GM12878 (cell line): ENCODE results near the gene PREX1. TPM values are rescaled to one million over a fixed set of nuclear protein-coding genes. Genes with fewer than 3 reads are reported as not detected.

Experiments
- ATAC-seq: fragments of 200-7000 bp; cut with Tn5 transposase; 3 replicates; pipeline ENCODE4 v1.9.1; 2020; ENCODE audit warnings: mild to moderate bottlenecking, moderate library complexity
- BruUV-seq: library from RNA; stranded (reverse); fragments of 400-500 nt; replicated peaks from 2 replicates; lab custom pipeline; 2021; lab: Mats Ljungman, UMichigan
- CTCF ChIA-PET: fragments of 300-600 bp; sonication (Branson Sonifier 250); formaldehyde crosslinking; extraction: SDS; loops from one replicate; lab custom pipeline; 2021; ENCODE audit warnings: inconsistent platforms; lab: Yijun Ruan, JAX
- POLR2A ChIA-PET: fragments of 350-600 bp; formaldehyde crosslinking; extraction: SDS; loops from one replicate; lab custom pipeline; 2021; ENCODE audit warnings: inconsistent platforms; lab: Charles Lee
- RAD21 ChIA-PET: fragments of 300-600 bp; sonication (Branson Sonifier 250); formaldehyde crosslinking; loops from one replicate; lab custom pipeline; 2023; ENCODE audit warnings: antibody characterized with exemption; ENCODE audit not compliant: unreplicated experiment; lab: Charles Lee
- SMC1A ChIA-PET: fragments of 300-600 bp; sonication (Branson Sonifier 250); formaldehyde crosslinking; loops from one replicate; lab custom pipeline; 2023; ENCODE audit not compliant: unreplicated experiment, uncharacterized antibody; lab: Charles Lee
- DNase-seq: peaks from one replicate; pipeline ENCODE4 v3.0.0-alpha.2; 2011; ENCODE audit warnings: low read depth, low spot score
- FAIRE-seq: peaks from 3 replicates; lab custom pipeline; 2011; peaks lifted over from hg19 to GRCh38; lab: Jason Lieb, UNC
- H2AFZ ChIP-seq: 2 replicates; pipeline ENCODE4 v1.6.0; 2011; ENCODE audit warnings: low read depth, low read length, control low read depth; ENCODE audit not compliant: control insufficient read depth
- H3K27ac ChIP-seq: 2 replicates; pipeline ENCODE4 v1.5.1; 2011; ENCODE audit warnings: control low read depth; ENCODE audit not compliant: control insufficient read depth, insufficient read depth
- H3K27me3 ChIP-seq, 2 experiments: replicated peaks in 1 of 2; 2 replicates each; pipeline versions ENCODE4 v1.6.0 to v1.6.1; 2011; ENCODE audit warnings: low read length in 1 of 2; ENCODE audit not compliant: control insufficient read depth in 2 of 2, insufficient read depth in 2 of 2
- H3K36me3 ChIP-seq, 2 experiments: 2 replicates each; pipeline ENCODE4 v1.5.1; 2011; ENCODE audit warnings: low read length in 1 of 2; ENCODE audit not compliant: control insufficient read depth in 2 of 2, insufficient read depth in 2 of 2
- H3K4me1 ChIP-seq: 2 replicates; pipeline ENCODE4 v1.6.1; 2011; ENCODE audit warnings: mild to moderate bottlenecking, low read length, moderate library complexity, mixed read lengths; ENCODE audit not compliant: control insufficient read depth, insufficient read depth
- H3K4me2 ChIP-seq: 2 replicates; pipeline ENCODE4 v1.6.0; 2011; ENCODE audit warnings: control low read depth; ENCODE audit not compliant: control insufficient read depth, insufficient read depth
- H3K4me3 ChIP-seq: fragments of 200-600 bp; sonication (generic); 2 replicates; pipeline ENCODE4 v1.5.1; 2016
- H3K79me2 ChIP-seq: 2 replicates; pipeline ENCODE4 v1.6.0; 2011; ENCODE audit warnings: low read length; ENCODE audit not compliant: control insufficient read depth, insufficient read depth
- H3K9ac ChIP-seq: 2 replicates; pipeline ENCODE4 v1.8.0; 2011; ENCODE audit warnings: low read length, control low read depth, mixed read lengths; ENCODE audit not compliant: control insufficient read depth, insufficient read depth
- H3K9me3 ChIP-seq: replicated peaks from 3 replicates; pipeline ENCODE4 v1.5.1; 2011; ENCODE audit warnings: mild to moderate bottlenecking, low read length; ENCODE audit not compliant: control insufficient read depth, insufficient read depth
- H4K20me1 ChIP-seq: 2 replicates; pipeline ENCODE4 v1.6.0; 2011; ENCODE audit not compliant: control insufficient read depth, insufficient read depth
- BCL11A ChIP-seq: IDR thresholded peaks from 2 replicates; pipeline ENCODE4 v1.6.1; 2011; ENCODE audit warnings: low read depth, low read length
- CREB1 ChIP-seq: IDR thresholded peaks from 2 replicates; pipeline ENCODE4 v1.6.1; 2012; ENCODE audit warnings: low read depth, mild to moderate bottlenecking, inconsistent platforms
- GABPA ChIP-seq: IDR thresholded peaks from 2 replicates; pipeline ENCODE4 v1.6.1; 2014; ENCODE audit warnings: antibody characterized with exemption, low read depth, mild to moderate bottlenecking, inconsistent platforms
- IKZF1 ChIP-seq: fragments of 450-650 bp; conservative IDR thresholded peaks from 2 replicates; pipeline ENCODE4 v1.6.1; 2017; ENCODE audit warnings: antibody characterized with exemption, mild to moderate bottlenecking
- NFYA ChIP-seq: IDR thresholded peaks from 2 replicates; pipeline ENCODE4 v1.6.1; 2011; ENCODE audit warnings: low read depth, mild to moderate bottlenecking, low read length, improper control_type of control experiment, borderline replicate concordance
- NRF1 ChIP-seq: conservative IDR thresholded peaks from 2 replicates; pipeline ENCODE4 v1.6.1; 2011; ENCODE audit warnings: mild to moderate bottlenecking, low read depth, low read length, improper control_type of control experiment
- RAD51 ChIP-seq: fragments of 450-650 bp; IDR thresholded peaks from 2 replicates; pipeline ENCODE4 v1.6.1; 2016; ENCODE audit warnings: moderate library complexity, mild to moderate bottlenecking, inconsistent platforms
- RUNX3 ChIP-seq: IDR thresholded peaks from 2 replicates; pipeline ENCODE4 v1.6.1; 2012; ENCODE audit warnings: low read length, inconsistent platforms
- SMC3 ChIP-seq: IDR thresholded peaks from 2 replicates; pipeline ENCODE4 v1.6.1; 2011; ENCODE audit warnings: low read length, improper control_type of control experiment, borderline replicate concordance
- SREBF2 ChIP-seq: IDR thresholded peaks from 2 replicates; pipeline ENCODE4 v1.6.1; 2012; ENCODE audit warnings: mild to moderate bottlenecking, low read length
- USF2 ChIP-seq: IDR thresholded peaks from 2 replicates; pipeline ENCODE4 v1.6.1; 2011; ENCODE audit warnings: low read depth, low read length, improper control_type of control experiment, borderline replicate concordance
- YBX1 ChIP-seq: fragments of 450-650 bp; IDR thresholded peaks from 2 replicates; pipeline ENCODE4 v1.6.1; 2016; ENCODE audit warnings: antibody characterized with exemption
- WGBS: methylation state at CpG from one replicate; pipeline ENCODE4 v1.1.6; 2016; ENCODE audit warnings: low lambda C conversion rate; ENCODE audit not compliant: insufficient replicate concordance, insufficient coverage; ENCODE audit errors: missing lambda C conversion rate; 5-methylcytosine and 5-hydroxymethylcytosine counted together
- in situ Hi-C: fragments of 300-500 bp; cut with MboI; formaldehyde crosslinking; loops from 9 replicates; pipeline ENCODE4 v1.14.3; 2018; ENCODE audit warnings: mixed read lengths
- intact Hi-C: fragments of 100-400 bp; cut with micrococcal nuclease; formaldehyde crosslinking; loops from one replicate; pipeline ENCODE4 v1.14.2; 2022; ENCODE audit not compliant: unreplicated experiment
- polyA plus RNA-seq, 11 experiments: library from polyadenylated mRNA; depleted of rRNA in 4 of 11; unstranded in 6 of 11; stranded (reverse) in 5 of 11; fragments of >200 nt; fragmentation: Nextera tagmentation in 4 of 11; fragmentation: Illumina TruSeq in 1 of 11; extraction: Ambion mirVana in 4 of 11; extraction: Trizol in 1 of 11; gene quantifications; 1 replicate in 1 of 11; 2 replicates in 10 of 11; pipeline versions ENCODE4 v1.2.1 to v1.2.3, GENCODE V29; 2011 to 2016; ENCODE audit warnings: inconsistent platforms in 2 of 11, missing spikeins in 2 of 11, low read depth in 1 of 11
- total RNA-seq, 4 experiments: library from RNA; depleted of rRNA in 3 of 4; stranded (reverse); fragments of >200 nt in 3 of 4; fragmentation: Illumina TruSeq in 1 of 4; extraction: Trizol in 1 of 4; gene quantifications; 2 replicates each; pipeline versions ENCODE4 v1.2.1 to v1.2.3, GENCODE V29; 2013 to 2021

Gene PREX1
- total and polyA plus RNA-seq, 10 of the 15 experiments (the other 5 are each of a cell fraction or from before 2014, with no cell fraction given) = 2.6 to 114 (median 38.9) TPM

- in situ Hi-C loops = no loop called here
- DNase-seq = no peak
- RAD21 ChIA-PET = interaction anchor here (1.2 kb wide), 1 partner anchor 261 kb away, joined by 3 read pairs; no protein-coding TSS in a partner anchor
- SMC1A ChIA-PET = no interaction called here
- no peak overlapping the region for H3K9ac ChIP-seq
- H3K27ac ChIP-seq = no peak overlapping the region
- H3K4me1 ChIP-seq = no peaks in the 10 kb centered on the region
- no peak for FAIRE-seq
- H3K27me3 ChIP-seq = no peaks in the 10 kb centered on the region
- no peak overlapping the region for H3K4me2 ChIP-seq
- peaks cover 45 to 56% of the 10 kb centered on the region in 2 experiments for H3K36me3 ChIP-seq
- H3K4me3 ChIP-seq = no peak overlapping the region
- no peak for ATAC-seq
- intact Hi-C loops = no loop called here
- no peaks in the 10 kb centered on the region for H3K79me2 ChIP-seq
- H2AFZ ChIP-seq = no peak overlapping the region
- POLR2A ChIA-PET = interaction anchor here (0.5 kb wide), 1 partner anchor 18 kb away, joined by 3 read pairs; no protein-coding TSS in a partner anchor
- no TSS peak for BruUV-seq
- TF ChIP-seq USF2 (no peak), NRF1 (no peak), CREB1 (no peak), SREBF2 (no peak), SMC3 (no peak), RUNX3 (no peak), NFYA (no peak), YBX1 (no peak), GABPA (no peak), BCL11A (no peak), IKZF1 (no peak), RAD51 (no peak)
- TF ChIP-seq, all 136 proteins: peak for 0
- 91% methylated on average over 15 of the region's 15 CpGs for WGBS
- CTCF ChIA-PET = no interaction called here
- no peaks in the 10 kb centered on the region; the same call in 1 of the 2 replicates for H4K20me1 ChIP-seq
- no peaks in the 10 kb centered on the region for H3K9me3 ChIP-seq
Measured at GRCh38 chr20:48644286-48644828, 183.4 kb downstream of the PREX1 start.
